Stimulated activated CD4-positive, alpha-beta T cell treated with anti-CD3 and anti-CD28 coated beads, Interleukin-12 subunit alpha, Interleukin-12 subunit beta, amount 100 ng/mL, for 24 hours (primary cell): ENCODE results near the gene FOXA1.

Experiments
- DNase-seq, 2 experiments: peaks; one replicate each; pipeline ENCODE4 v3.0.0-alpha.2; 2020; ENCODE audit warnings: low read depth in 2 of 2

Gene FOXA1

GRCh38 chr14:37602605-37603453 lies 7.8 kb upstream of the FOXA1 start:
- DNase-seq, result no peak

GRCh38 chr14:37601865-37602264 lies 6.8 kb upstream of the FOXA1 start:
- DNase-seq, result no peak

- DNase-seq, result no peak
Observed at GRCh38 chr14:37600880-37601741, 6.1 kb upstream of the FOXA1 start.

- no peak for DNase-seq
Observed at GRCh38 chr14:37599507-37600368, 4.7 kb upstream of the FOXA1 start.

DNA sequence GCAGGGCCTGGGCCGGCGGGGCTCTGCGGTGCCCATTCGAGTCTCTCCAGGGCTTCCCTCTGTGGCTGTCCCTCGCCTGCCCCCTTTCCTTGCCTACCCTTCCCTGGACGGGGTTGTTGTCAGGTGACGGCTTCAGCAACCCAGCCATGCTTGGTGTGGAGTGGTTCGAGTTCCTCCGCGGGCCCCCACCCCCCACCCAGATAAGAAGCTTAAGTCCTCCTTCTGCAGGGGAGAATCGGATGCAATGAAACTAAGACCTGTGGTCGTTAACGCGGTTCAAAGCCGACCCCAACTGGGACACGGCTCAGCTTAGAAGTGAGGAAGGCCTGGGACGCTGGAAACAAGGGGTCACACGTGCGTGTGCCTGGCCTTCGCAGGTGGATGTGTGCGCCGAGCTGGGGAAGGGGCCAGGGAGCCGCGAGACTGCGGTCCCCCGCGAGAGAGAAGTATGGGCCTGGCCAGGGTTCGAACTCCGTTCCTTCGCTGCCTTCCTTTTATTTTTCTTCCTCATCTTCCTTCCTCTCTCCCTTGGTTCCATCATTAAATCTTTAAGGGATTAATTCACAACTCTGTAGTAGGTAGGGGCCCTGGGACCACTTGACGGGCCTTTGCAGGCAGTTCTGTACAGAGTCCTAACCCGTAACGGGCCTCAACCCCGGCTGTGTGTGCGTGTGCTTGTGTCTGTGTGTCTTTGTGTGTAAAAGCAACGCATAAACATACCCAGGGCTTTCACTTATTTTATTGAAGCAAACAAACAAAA lies 3.9 kb upstream of the FOXA1 start:
- DNase-seq, result no peak

GRCh38 chr14:37597914-37598746 lies 3.1 kb upstream of the FOXA1 start:
- DNase-seq, result no peak

DNA sequence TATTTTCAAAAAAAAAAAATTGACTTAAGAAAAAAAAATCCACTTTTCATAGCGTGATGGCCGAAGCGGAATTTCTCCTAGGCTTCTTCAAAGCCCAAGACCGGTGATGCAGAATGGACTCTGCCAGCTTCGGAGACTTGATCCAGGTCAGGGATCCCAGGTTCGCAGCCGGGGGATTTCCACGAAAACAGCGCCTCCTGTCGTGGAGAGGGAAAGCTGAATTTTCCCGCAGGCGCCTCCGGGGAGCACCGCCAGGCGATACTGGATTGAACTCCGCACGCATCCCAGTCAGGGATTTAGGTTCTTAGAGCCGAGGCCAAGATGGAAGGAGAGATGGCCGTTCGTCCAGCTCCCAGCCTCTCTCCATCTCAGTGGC lies 2.5 kb upstream of the FOXA1 start:
- DNase-seq, result no peak

DNA sequence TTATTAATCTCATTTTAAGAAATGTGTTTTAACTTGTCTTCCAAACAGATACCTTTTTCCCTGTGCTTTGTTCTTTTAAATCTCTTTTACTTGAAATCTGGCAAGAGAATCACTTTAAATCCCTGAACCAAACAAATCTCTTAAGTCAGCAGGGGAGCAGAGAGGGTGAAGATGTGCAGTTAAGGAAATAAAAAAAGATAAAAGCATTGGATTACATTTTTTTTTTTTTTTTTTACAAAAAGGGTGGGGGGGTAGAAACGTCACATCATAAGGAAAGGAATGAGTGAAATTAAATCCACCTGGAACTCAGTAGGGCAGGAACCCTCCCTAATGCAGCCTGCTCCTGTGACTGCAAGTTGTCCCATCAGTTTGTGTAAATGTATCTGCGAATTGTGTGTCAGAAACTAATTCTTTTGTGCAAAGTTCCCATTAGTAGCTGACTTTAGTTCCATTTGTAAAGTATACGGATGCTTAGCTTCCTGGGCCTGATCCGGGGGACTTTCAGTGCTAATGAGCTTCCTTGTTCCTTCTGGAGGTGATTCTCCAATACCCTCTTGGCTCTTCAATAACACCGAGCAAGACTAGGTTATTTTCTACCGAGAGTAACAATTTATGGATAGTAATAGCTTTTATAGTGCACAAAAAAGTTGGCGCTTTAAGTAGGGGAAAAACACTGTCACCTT lies 1.9 kb upstream of the FOXA1 start:
- DNase-seq, result no peak

- DNase-seq, result peak; percentile 49 to 65
Observed at GRCh38 chr14:37595809-37596621, 966 bp upstream of the FOXA1 start.

- DNase-seq, result no peak
Observed at GRCh38 chr14:37594238-37594970, 645 bp downstream of the FOXA1 start.

- DNase-seq, result no peak
Observed at GRCh38 chr14:37593511-37594237, 1.4 kb downstream of the FOXA1 start.

- DNase-seq, result no peak
Observed at GRCh38 chr14:37592482-37593408, 2.3 kb downstream of the FOXA1 start.

GRCh38 chr14:37591941-37592481 lies 3.0 kb downstream of the FOXA1 start:
- no peak for DNase-seq

- DNase-seq, result no peak
Observed at GRCh38 chr14:37591311-37591940, 3.6 kb downstream of the FOXA1 start.

GRCh38 chr14:37590428-37591139 lies 4.5 kb downstream of the FOXA1 start:
- DNase-seq, result no peak
